ENCODE results near the gene MRPL14. TPM values are rescaled to one million over a fixed set of nuclear protein-coding genes. Genes with fewer than 3 reads are reported as not detected.

MRPL14 gene
- total RNA-seq, 1 experiment from 2014 or later: 362 TPM

- H3K4me3 ChIP-seq: no peak overlapping the region
- no peak for DNase-seq
These were observed 46.4 kb downstream of the MRPL14 start for GRCh38 chr6:44080561-44081521.

DNA sequence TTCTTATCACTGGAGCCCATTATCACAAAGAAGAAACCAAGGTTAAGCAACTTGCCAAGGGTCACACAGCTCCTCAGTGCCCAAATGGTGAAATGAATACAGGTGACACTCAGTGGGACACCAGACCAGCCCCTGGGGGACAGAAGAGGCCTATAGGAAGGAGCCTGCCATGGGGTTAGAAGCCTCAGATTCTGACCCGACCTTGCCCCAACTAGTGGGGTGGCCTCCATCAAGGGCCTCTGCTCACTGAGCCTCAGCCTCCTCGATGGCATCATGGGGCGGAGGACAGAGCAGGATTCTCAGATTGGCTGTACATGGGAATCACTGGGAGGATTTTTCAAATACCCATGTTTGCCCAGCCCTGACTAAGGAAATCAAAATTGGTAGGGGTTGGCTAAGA lies 47.6 kb downstream of the MRPL14 start:
- Histone ChIP-seq H3K36me3 (peaks cover 14% of the 10 kb centered on the region), H3K4me3 (no peak overlapping the region), H3K9me3 (no peaks in the 10 kb centered on the region), H3K27me3 (no peaks in the 10 kb centered on the region)
- no peak for DNase-seq

More at GRCh38 chr6:44080561-44081521, 46.4 kb downstream of the MRPL14 start:
- Histone ChIP-seq H3K27me3 (no peaks in the 10 kb centered on the region), H3K36me3 (peaks cover 14% of the 10 kb centered on the region), H3K9me3 (no peaks in the 10 kb centered on the region)

- DNase-seq: peak; percentile 73
- no peaks in the 10 kb centered on the region for H3K27me3 ChIP-seq
- H3K9me3 ChIP-seq: no peaks in the 10 kb centered on the region
- no peak overlapping the region for H3K4me3 ChIP-seq
- peaks cover 14% of the 10 kb centered on the region for H3K36me3 ChIP-seq
These were observed 48.2 kb downstream of the MRPL14 start for GRCh38 chr6:44078827-44079671.

DNA sequence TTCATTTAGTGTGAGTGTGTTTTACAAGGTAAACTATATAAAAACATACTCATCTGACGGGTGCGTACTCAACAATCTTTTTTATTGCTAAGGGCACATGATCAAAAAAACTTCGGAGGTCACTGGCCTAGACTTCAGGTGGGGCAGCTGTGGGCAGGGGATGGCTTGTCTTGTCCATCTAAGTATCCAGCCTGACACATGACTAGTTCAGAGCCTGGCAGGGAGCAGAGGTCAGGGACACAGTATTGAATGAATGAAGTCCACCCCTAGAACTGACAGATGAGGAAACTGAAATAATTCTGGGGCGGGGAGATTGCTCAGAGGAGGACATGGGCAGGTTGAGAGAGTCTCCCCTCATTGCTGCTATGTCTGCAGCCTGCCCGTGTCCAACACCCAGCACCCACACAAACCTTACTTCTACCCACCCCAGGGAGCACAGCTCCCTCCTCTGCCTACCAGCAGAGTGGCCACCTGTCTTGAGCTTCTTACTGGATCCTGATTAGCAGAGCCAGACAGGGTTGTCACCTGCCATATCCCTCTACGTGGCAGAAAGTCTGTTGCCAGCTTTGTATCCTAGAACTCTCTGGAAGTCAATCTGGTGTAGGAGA lies 48.9 kb downstream of the MRPL14 start:
- Histone ChIP-seq H3K9me3 (no peaks in the 10 kb centered on the region), H3K4me3 (no peak overlapping the region), H3K36me3 (peaks cover 12% of the 10 kb centered on the region), H3K27me3 (no peaks in the 10 kb centered on the region)
- DNase-seq: no peak

GRCh38 chr6:44077214-44077946 lies 49.9 kb downstream of the MRPL14 start:
- no peak for DNase-seq
- H3K9me3 ChIP-seq: no peaks in the 10 kb centered on the region
- no peaks in the 10 kb centered on the region for H3K27me3 ChIP-seq
- peaks cover 10% of the 10 kb centered on the region for H3K36me3 ChIP-seq
- no peak overlapping the region for H3K4me3 ChIP-seq

DNA sequence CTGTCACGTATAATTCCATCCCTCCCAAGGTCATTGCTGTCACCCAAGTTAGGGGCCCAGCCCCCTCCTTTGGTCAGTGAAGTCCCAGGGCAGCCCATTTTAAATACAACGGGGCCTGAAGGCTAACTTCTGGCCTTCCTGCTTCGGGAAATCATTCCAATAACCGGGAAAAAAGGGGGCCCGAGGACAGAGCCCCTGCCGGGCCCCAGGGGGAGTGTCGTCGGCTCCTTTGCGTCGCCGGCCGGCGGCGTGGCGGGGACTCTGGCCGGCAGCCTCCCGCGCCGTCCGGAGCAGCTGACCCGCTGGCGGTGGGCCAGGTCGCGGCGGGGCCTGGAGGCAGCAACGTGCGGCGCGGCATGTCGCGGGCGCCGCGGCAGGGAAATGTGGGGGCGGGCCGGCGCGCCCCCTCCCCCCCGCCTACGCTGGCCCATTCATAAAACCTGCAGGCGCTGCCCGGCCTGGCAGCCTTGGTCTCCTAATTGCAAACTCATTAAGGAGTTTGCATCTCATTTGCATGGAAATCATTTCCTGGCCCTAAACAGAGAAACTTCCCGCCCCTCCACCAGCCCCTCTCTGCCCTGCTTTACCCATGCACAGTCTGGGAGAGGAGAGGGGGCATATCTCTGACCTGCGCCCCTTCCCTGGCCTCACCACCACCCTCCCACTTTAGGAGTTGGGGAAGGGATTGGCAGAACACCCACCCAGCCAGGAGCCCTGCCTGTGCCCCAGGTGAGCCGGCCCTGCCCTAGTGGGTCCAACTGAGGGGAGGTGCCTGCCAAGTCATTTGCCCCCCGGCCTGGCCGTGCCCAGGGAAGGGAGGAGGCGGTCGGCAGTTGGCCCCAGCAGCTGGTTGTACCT lies 50.7 kb downstream of the MRPL14 start:
- no peaks in the 10 kb centered on the region for H3K27me3 ChIP-seq
- no peaks in the 10 kb centered on the region for H3K9me3 ChIP-seq
- no peak overlapping the region for H3K4me3 ChIP-seq
- no peak for DNase-seq
- H3K36me3 ChIP-seq: peaks cover 9% of the 10 kb centered on the region

- Histone ChIP-seq H3K36me3 (peaks cover 9% of the 10 kb centered on the region), H3K27me3 (no peaks in the 10 kb centered on the region), H3K4me3 (no peak overlapping the region), H3K9me3 (no peaks in the 10 kb centered on the region)
- DNase-seq: no peak
These were observed 51.5 kb downstream of the MRPL14 start for GRCh38 chr6:44075647-44076355.

DNA sequence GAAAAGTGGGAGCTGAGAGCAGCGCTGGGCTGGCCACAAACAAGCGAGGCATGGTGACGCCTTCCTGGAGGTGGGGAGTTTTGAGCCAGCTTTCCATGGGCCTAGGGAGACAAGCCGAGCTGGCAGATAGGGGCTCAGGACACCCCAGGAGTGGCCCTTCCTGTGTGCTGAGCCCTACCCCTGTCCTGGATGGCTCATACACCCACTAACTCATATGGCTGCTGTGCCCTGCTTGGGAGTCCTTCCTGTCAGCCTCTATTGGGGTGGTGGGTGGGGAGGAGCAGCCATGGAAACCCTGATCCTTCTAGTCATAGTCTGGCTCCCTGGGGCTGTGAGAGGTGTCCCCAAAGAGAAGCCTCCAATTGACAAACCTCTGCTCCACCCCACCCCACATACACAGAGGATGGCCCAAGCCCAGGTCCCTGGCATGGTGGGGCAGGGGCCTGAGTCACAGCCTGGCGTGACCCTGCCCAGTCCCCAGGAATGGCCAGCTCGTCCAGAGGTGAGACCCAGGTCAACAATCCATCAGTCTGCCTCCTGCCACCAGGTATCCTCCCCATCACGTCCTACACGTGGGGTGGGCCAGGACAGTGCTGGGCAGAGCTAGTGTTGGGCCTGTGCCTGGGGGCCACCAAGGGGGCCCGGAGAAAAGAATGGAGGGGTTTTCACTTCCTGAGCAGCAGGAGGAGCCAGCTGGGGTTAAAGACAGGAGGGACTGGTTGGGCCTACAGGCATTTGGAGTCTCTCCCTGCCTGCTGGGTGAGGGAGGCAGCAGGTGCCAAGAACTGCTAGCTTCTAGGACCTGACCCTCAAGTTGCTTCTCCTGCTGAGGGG lies 52.2 kb downstream of the MRPL14 start:
- H3K4me3 ChIP-seq: no peak overlapping the region
- peaks cover 9% of the 10 kb centered on the region for H3K36me3 ChIP-seq
- peak; percentile 79 for DNase-seq
- no peaks in the 10 kb centered on the region for H3K27me3 ChIP-seq
- no peaks in the 10 kb centered on the region for H3K9me3 ChIP-seq

DNA sequence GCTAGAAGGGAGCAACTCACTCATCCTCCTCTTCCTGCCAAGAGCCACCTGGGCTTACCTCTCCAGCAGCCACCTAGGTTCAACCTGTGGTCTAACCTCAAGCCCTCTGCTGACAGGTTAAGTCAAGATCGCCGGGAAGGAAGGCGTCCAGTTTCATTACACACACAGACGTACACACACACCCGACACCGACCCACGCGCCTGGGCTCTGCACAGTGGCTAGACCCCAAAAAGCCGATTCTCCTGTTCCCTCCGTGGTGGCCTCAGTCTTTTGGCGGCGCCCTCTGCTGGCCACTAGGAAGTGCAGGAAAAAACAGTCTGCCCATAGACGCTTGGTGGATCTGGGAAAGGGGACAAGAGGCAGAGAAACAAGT lies 52.8 kb downstream of the MRPL14 start:
- Histone ChIP-seq H3K27me3 (no peaks in the 10 kb centered on the region), H3K9me3 (no peaks in the 10 kb centered on the region), H3K4me3 (no peak overlapping the region), H3K36me3 (peaks cover 9% of the 10 kb centered on the region)
- peak; percentile 94 for DNase-seq

GRCh38 chr6:44073612-44074438 lies 53.4 kb downstream of the MRPL14 start:
- DNase-seq: no peak
- peaks cover 6% of the 10 kb centered on the region for H3K36me3 ChIP-seq
- H3K27me3 ChIP-seq: no peaks in the 10 kb centered on the region
- H3K4me3 ChIP-seq: peak overlapping the region; percentile 25
- H3K9me3 ChIP-seq: no peaks in the 10 kb centered on the region

GRCh38 chr6:44072959-44073611 lies 54.2 kb downstream of the MRPL14 start:
- DNase-seq: peak; percentile 98
- H3K27me3 ChIP-seq: no peaks in the 10 kb centered on the region
- no peaks in the 10 kb centered on the region for H3K36me3 ChIP-seq
- no peaks in the 10 kb centered on the region for H3K9me3 ChIP-seq
- peak overlapping the region; percentile 46 for H3K4me3 ChIP-seq

DNA sequence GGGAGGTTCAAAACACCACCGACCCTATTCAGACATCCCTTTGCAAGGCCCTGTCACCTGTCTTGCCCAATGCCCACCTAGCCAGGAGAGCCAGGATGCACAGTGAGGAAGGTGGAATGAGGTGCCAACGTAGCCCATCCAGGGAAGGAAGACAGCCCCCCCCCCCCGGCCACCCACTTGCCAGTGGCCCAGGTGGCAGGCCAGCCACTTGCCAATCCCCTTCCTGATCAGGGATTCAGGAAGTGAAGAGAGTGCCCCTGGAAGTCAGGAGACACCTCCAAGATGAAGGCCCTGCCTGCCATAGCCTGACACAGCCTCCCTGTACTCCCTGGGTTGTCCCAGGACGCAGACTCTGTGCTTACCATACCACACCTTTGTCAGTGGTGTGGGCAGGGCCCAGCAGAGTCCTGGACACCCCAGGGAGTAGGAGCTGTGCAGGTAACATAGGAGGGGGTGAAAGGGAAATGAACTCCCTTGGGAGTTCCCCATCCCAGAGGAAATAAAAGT lies 54.7 kb downstream of the MRPL14 start:
- DNase-seq: no peak
- peak overlapping the region; percentile 46 for H3K4me3 ChIP-seq

More for the DNA sequence above, 54.7 kb downstream of the MRPL14 start:
- H3K9me3 ChIP-seq: no peaks in the 10 kb centered on the region
- no peaks in the 10 kb centered on the region for H3K27me3 ChIP-seq
- H3K36me3 ChIP-seq: no peaks in the 10 kb centered on the region
